Chondrocyte (in vitro differentiated cells): ENCODE results near the gene GRIK2. TPM values are rescaled to one million over a fixed set of nuclear protein-coding genes. Genes with fewer than 3 reads are reported as not detected.

ENCODE experiments used
- DNase-seq: peaks from one replicate; pipeline ENCODE4 v3.0.0; 2021; ENCODE audit warnings: mixed read lengths, low spot score
- H3K27ac Mint-ChIP-seq: one replicate; pipeline ENCODE4 v1.8.0; 2021; ENCODE audit warnings: mild to moderate bottlenecking, moderate library complexity, mixed read lengths; ENCODE audit not compliant: unreplicated experiment
- H3K27me3 Mint-ChIP-seq: 2 replicates; pipeline ENCODE4 v1.8.0; 2021; ENCODE audit warnings: low read depth, mixed read lengths
- H3K36me3 Mint-ChIP-seq: 2 replicates; pipeline ENCODE4 v1.8.0; 2021; ENCODE audit warnings: low read depth, mixed read lengths
- H3K4me1 Mint-ChIP-seq: 2 replicates; pipeline ENCODE4 v1.8.0; 2021; ENCODE audit warnings: low read depth, mild to moderate bottlenecking, mixed read lengths
- H3K4me3 Mint-ChIP-seq: one replicate; pipeline ENCODE4 v1.8.0; 2021; ENCODE audit warnings: mild to moderate bottlenecking, moderate library complexity, mixed read lengths; ENCODE audit not compliant: unreplicated experiment
- H3K9me3 Mint-ChIP-seq: 2 replicates; pipeline ENCODE4 v1.8.0; 2021; ENCODE audit warnings: low read depth, mixed read lengths
- CTCF ChIP-seq: fragments of 200-600 bp; sonication (generic); IDR thresholded peaks from 2 replicates; pipeline ENCODE4 v1.5.0; 2021; ENCODE audit warnings: antibody characterized with exemption, mild to moderate bottlenecking, moderate library complexity
- total RNA-seq: library from RNA; stranded (reverse); gene quantifications from 3 replicates; pipeline ENCODE4 v1.2.1, GENCODE V29; 2021

Gene GRIK2
- total RNA-seq, 1 donor from 2014 or later = 8.2 TPM

- TF ChIP-seq CTCF = no peak
- Mint-ChIP-seq H3K4me3 (no peak overlapping the region), H3K9me3 (no peaks in the 10 kb centered on the region), H3K27me3 (peaks cover 1% of the 10 kb centered on the region), H3K27ac (no peak overlapping the region), H3K4me1 (peaks cover 20% of the 10 kb centered on the region), H3K36me3 (no peaks in the 10 kb centered on the region)
- no peak for DNase-seq
These were observed 58.5 kb downstream of the GRIK2 start for GRCh38 chr6:101451981-101452380.

- Mint-ChIP-seq H3K27ac (no peak overlapping the region), H3K4me1 (peaks cover 22% of the 10 kb centered on the region), H3K36me3 (no peaks in the 10 kb centered on the region), H3K27me3 (peaks cover 1% of the 10 kb centered on the region), H3K9me3 (no peaks in the 10 kb centered on the region), H3K4me3 (no peak overlapping the region)
- no peak for DNase-seq
- no peak for TF ChIP-seq CTCF
These were observed 59.7 kb downstream of the GRIK2 start for GRCh38 chr6:101453221-101453620.

- DNase-seq = no peak
- Mint-ChIP-seq H3K27ac (no peak overlapping the region), H3K9me3 (no peaks in the 10 kb centered on the region), H3K4me1 (peaks cover 32% of the 10 kb centered on the region), H3K36me3 (no peaks in the 10 kb centered on the region), H3K4me3 (no peak overlapping the region), H3K27me3 (peaks cover 1% of the 10 kb centered on the region)
- no peak for TF ChIP-seq CTCF
These were observed 60.7 kb downstream of the GRIK2 start for GRCh38 chr6:101454106-101454676.

- H3K9me3 Mint-ChIP-seq = no peaks in the 10 kb centered on the region
These were observed 64.8 kb downstream of the GRIK2 start for GRCh38 chr6:101458336-101458735.

GRCh38 chr6:101458826-101459225 lies 65.3 kb downstream of the GRIK2 start:
- no peak overlapping the region for H3K4me3 Mint-ChIP-seq
- H3K9me3 Mint-ChIP-seq = no peaks in the 10 kb centered on the region
- no peak overlapping the region for H3K27ac Mint-ChIP-seq
- H3K36me3 Mint-ChIP-seq = peaks cover 1% of the 10 kb centered on the region
- H3K27me3 Mint-ChIP-seq = peaks cover 1% of the 10 kb centered on the region
- peaks cover 23% of the 10 kb centered on the region for H3K4me1 Mint-ChIP-seq
- no peak for DNase-seq
- no peak for TF ChIP-seq CTCF

More at GRCh38 chr6:101458336-101458735, 64.8 kb downstream of the GRIK2 start:
- Mint-ChIP-seq H3K36me3 (peaks cover 1% of the 10 kb centered on the region), H3K4me1 (peaks cover 26% of the 10 kb centered on the region), H3K27me3 (peaks cover 1% of the 10 kb centered on the region), H3K4me3 (no peak overlapping the region), H3K27ac (no peak overlapping the region)
- DNase-seq = no peak
- no peak for TF ChIP-seq CTCF
